Mesodermal cell (in vitro differentiated cells): ENCODE measurements around the gene FER.

Source experiments
- H3K27ac ChIP-seq: 2 replicates; pipeline ENCODE4 v1.7.0; 2013; ENCODE audit warnings: mild to moderate bottlenecking, low read depth, low read length, moderate library complexity; ENCODE audit not compliant: severe bottlenecking
- H3K36me3 ChIP-seq: 2 replicates; pipeline ENCODE4 v1.7.1; 2013; ENCODE audit warnings: mild to moderate bottlenecking, low read length, moderate library complexity; ENCODE audit not compliant: control insufficient read depth, insufficient read depth
- H3K4me1 ChIP-seq: one replicate; pipeline ENCODE4 v1.7.1; 2013; ENCODE audit warnings: mild to moderate bottlenecking, low read length; ENCODE audit not compliant: insufficient read depth, control insufficient read depth, poor library complexity, severe bottlenecking
- H3K4me3 ChIP-seq: 2 replicates; pipeline ENCODE4 v1.7.0; 2013; ENCODE audit warnings: low read length, control low read depth, mild to moderate bottlenecking; ENCODE audit not compliant: insufficient read depth, poor library complexity, severe bottlenecking; ENCODE audit errors: extremely low read depth
- H3K9me3 ChIP-seq: 2 replicates; pipeline ENCODE4 v1.7.1; 2013; ENCODE audit warnings: mild to moderate bottlenecking, low read length, moderate library complexity; ENCODE audit not compliant: control insufficient read depth
- WGBS, 2 experiments: methylation state at CpG; one replicate each; pipeline ENCODE4 v1.1.5; 2013; ENCODE audit warnings: missing lambda C conversion rate in 2 of 2; ENCODE audit not compliant: insufficient coverage in 2 of 2; 5-methylcytosine and 5-hydroxymethylcytosine counted together

The FER gene

GRCh38 chr5:108727651-108728565 lies 19.8 kb upstream of the FER start:
- Histone ChIP-seq H3K27ac (peak overlapping the region; percentile 86), H3K9me3 (no peaks in the 10 kb centered on the region), H3K4me1 (peaks cover 5% of the 10 kb centered on the region), H3K36me3 (no peaks in the 10 kb centered on the region), H3K4me3 (peak overlapping the region; percentile 59)
- 2 to 4% methylated on average over 49 to 55 of the region's 61 CpGs for WGBS, 2 experiments

GRCh38 chr5:108728566-108729241 lies 19.0 kb upstream of the FER start:
- H3K4me3 ChIP-seq = peak overlapping the region; percentile 59
- 80% methylated on average over 4 of the region's 14 CpGs; no CpG with 5 or more reads in 1 of the 2 experiments for WGBS, 2 experiments
- no peaks in the 10 kb centered on the region for H3K36me3 ChIP-seq
- peak overlapping the region; percentile 86 for H3K27ac ChIP-seq
- no peaks in the 10 kb centered on the region for H3K9me3 ChIP-seq
- H3K4me1 ChIP-seq = peaks cover 5% of the 10 kb centered on the region

GRCh38 chr5:108729242-108729615 lies 18.5 kb upstream of the FER start:
- no peaks in the 10 kb centered on the region for H3K36me3 ChIP-seq
- no peak overlapping the region for H3K27ac ChIP-seq
- 85 to 93% methylated on average over 2 to 3 of the region's 8 CpGs for WGBS, 2 experiments
- peaks cover 5% of the 10 kb centered on the region for H3K4me1 ChIP-seq
- H3K4me3 ChIP-seq = no peak overlapping the region
- H3K9me3 ChIP-seq = no peaks in the 10 kb centered on the region

- WGBS, 2 experiments = no CpG with 5 or more reads among the region's 1 CpG
- Histone ChIP-seq H3K4me1 (peaks cover 5% of the 10 kb centered on the region), H3K36me3 (no peaks in the 10 kb centered on the region), H3K4me3 (no peak overlapping the region), H3K27ac (no peak overlapping the region), H3K9me3 (no peaks in the 10 kb centered on the region)
These were observed 16.9 kb upstream of the FER start for GRCh38 chr5:108730617-108731340.

GRCh38 chr5:108735790-108736189 lies 11.9 kb upstream of the FER start:
- peak overlapping the region; percentile 6 for H3K27ac ChIP-seq
- H3K4me1 ChIP-seq = no peaks in the 10 kb centered on the region
- WGBS, 2 experiments = 45 to 74% methylated on average over 4 of the region's 5 CpGs
- no peak overlapping the region for H3K4me3 ChIP-seq
- H3K9me3 ChIP-seq = no peaks in the 10 kb centered on the region
- no peaks in the 10 kb centered on the region for H3K36me3 ChIP-seq

- H3K9me3 ChIP-seq = no peaks in the 10 kb centered on the region
- H3K36me3 ChIP-seq = no peaks in the 10 kb centered on the region
- no peak overlapping the region for H3K27ac ChIP-seq
- no peaks in the 10 kb centered on the region for H3K4me1 ChIP-seq
- H3K4me3 ChIP-seq = no peak overlapping the region
- 90% methylated on average over 2 of the region's 7 CpGs; no CpG with 5 or more reads in 1 of the 2 experiments for WGBS, 2 experiments
These were observed 10.8 kb upstream of the FER start for GRCh38 chr5:108736855-108737254.

GRCh38 chr5:108739376-108739775 lies 8.3 kb upstream of the FER start:
- H3K9me3 ChIP-seq = no peaks in the 10 kb centered on the region
- H3K4me3 ChIP-seq = no peak overlapping the region
- no peaks in the 10 kb centered on the region for H3K36me3 ChIP-seq
- H3K4me1 ChIP-seq = no peaks in the 10 kb centered on the region
- H3K27ac ChIP-seq = no peak overlapping the region
- 83% methylated on average over 1 of the region's 4 CpGs; no CpG with 5 or more reads in 1 of the 2 experiments for WGBS, 2 experiments

- Histone ChIP-seq H3K4me3 (no peak overlapping the region), H3K9me3 (no peaks in the 10 kb centered on the region), H3K4me1 (no peaks in the 10 kb centered on the region), H3K36me3 (no peaks in the 10 kb centered on the region), H3K27ac (no peak overlapping the region)
- WGBS, 2 experiments = 100% methylated on average over 3 of the region's 5 CpGs; no CpG with 5 or more reads in 1 of the 2 experiments
These were observed 7.8 kb upstream of the FER start for GRCh38 chr5:108739906-108740305.

GRCh38 chr5:108743319-108743718 lies 4.4 kb upstream of the FER start:
- no peaks in the 10 kb centered on the region for H3K4me1 ChIP-seq
- no peak overlapping the region for H3K4me3 ChIP-seq
- WGBS, 2 experiments = no CpG with 5 or more reads among the region's 1 CpG
- H3K36me3 ChIP-seq = no peaks in the 10 kb centered on the region
- H3K27ac ChIP-seq = peak overlapping the region; percentile 39
- H3K9me3 ChIP-seq = no peaks in the 10 kb centered on the region

GRCh38 chr5:108743846-108744245 lies 3.9 kb upstream of the FER start:
- WGBS, 2 experiments = 100% methylated on average over 1 of the region's 3 CpGs; no CpG with 5 or more reads in 1 of the 2 experiments
- no peaks in the 10 kb centered on the region for H3K9me3 ChIP-seq
- H3K4me1 ChIP-seq = no peaks in the 10 kb centered on the region
- no peak overlapping the region for H3K4me3 ChIP-seq
- no peaks in the 10 kb centered on the region for H3K36me3 ChIP-seq
- H3K27ac ChIP-seq = peak overlapping the region; percentile 39
